SK-N-MC (cell line): ENCODE measurements around the gene KLHL30.

Experiments used
- EZH2 ChIP-seq: fragments of 200-600 bp; sonication (generic); IDR thresholded peaks from one replicate; pipeline ENCODE4 v1.6.1; 2017; ENCODE audit warnings: antibody characterized with exemption
- FOXP2 ChIP-seq: optimal IDR thresholded peaks from 2 replicates; pipeline ENCODE3; 2011; ENCODE audit warnings: mild to moderate bottlenecking, moderate library complexity; ENCODE audit not compliant: insufficient read depth; ENCODE audit errors: extremely low read length, control extremely low read depth
- POLR2AphosphoS5 ChIP-seq: IDR thresholded peaks from 2 replicates; pipeline ENCODE4 v1.6.1; 2012; ENCODE audit warnings: mild to moderate bottlenecking, low read depth, low read length, borderline replicate concordance

DNA sequence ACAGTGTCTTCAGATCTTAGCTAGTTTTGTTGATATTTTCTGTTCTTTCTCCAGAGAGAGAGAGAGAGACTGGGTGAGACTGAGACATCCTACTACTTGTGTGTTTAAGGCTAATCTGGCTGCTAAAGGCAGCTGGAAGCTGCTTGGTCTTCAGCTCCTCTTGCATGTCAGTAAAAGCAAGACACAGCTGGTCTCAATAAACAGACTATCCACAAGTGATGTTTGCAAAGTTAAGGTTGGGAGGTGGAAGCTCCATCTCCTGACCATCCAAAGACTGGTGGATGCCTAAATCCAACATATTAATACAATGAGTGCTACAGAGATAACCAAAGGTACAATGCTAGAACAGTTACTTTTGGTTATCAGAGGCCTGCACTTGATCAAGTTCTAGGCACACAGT lies 38.1 kb downstream of the KLHL30 start:
- no peak for TF ChIP-seq POLR2AphosphoS5
- TF ChIP-seq EZH2 = no peak
- TF ChIP-seq FOXP2 = no peak
